AG04450 (cell line): ENCODE data around the gene PIANP. TPM values are rescaled to one million over a fixed set of nuclear protein-coding genes. Genes with fewer than 3 reads are reported as not detected.
A peak's percentile ranks its signal among the peaks of the same experiment; 100 is the strongest.

Experiments used
- CTCF ChIA-PET: fragments of 300-600, 350-600 bp; formaldehyde crosslinking; extraction: SDS; loops from one replicate; lab custom pipeline; 2022; ENCODE audit warnings: antibody characterized with exemption, inconsistent platforms; lab: Charles Lee
- POLR2A ChIA-PET: fragments of 350-600 bp; formaldehyde crosslinking; extraction: SDS; loops from one replicate; lab custom pipeline; 2021; ENCODE audit warnings: antibody characterized with exemption, inconsistent platforms; lab: Yijun Ruan, JAX
- DNase-seq: peaks from one replicate; pipeline ENCODE4 v3.0.0-alpha.2; 2011; ENCODE audit warnings: low read depth, low spot score
- H3K27ac ChIP-seq: one replicate; pipeline ENCODE4 v1.5.1; 2012; ENCODE audit warnings: low read depth, low read length, control low read depth
- H3K27me3 ChIP-seq: one replicate; pipeline ENCODE4 v1.6.0; 2012; ENCODE audit warnings: low read length; ENCODE audit not compliant: control insufficient read depth, insufficient read depth
- H3K4me3 ChIP-seq: 2 replicates; pipeline ENCODE4 v1.5.1; 2011; ENCODE audit warnings: mild to moderate bottlenecking, low read depth, low read length, control low read depth
- H3K9me3 ChIP-seq: 2 replicates; pipeline ENCODE4 v1.5.1; 2012; ENCODE audit warnings: low read length; ENCODE audit not compliant: control insufficient read depth, insufficient read depth
- CTCF ChIP-seq: IDR thresholded peaks from 2 replicates; pipeline ENCODE4 v1.5.1; 2011; ENCODE audit warnings: low read depth, low read length, control low read depth, inconsistent platforms
- polyA plus RNA-seq: library from polyadenylated mRNA; depleted of rRNA; stranded (reverse); fragments of >200 nt; gene quantifications from 2 replicates; pipeline ENCODE4 v1.2.3, GENCODE V29; 2011; rRNA removed
- small RNA-seq: library from RNA; depleted of rRNA; stranded (forward); fragments of <200 nt; gene quantifications from one replicate; pipeline ENCODE3, GENCODE V24; 2012; ENCODE audit warnings: low read depth; ENCODE audit not compliant: insufficient read length

The PIANP gene
- polyA plus RNA-seq, 1 experiment = 1.2 TPM

GRCh38 chr12:6647083-6647604 lies 53.5 kb downstream of the PIANP start, which contains the start of gene ACRBP:
ACRBP (minus strand) TSS chr12:6647432; CDS start chr12:6647366, 66 bp downstream.
- peaks cover 5% of the 10 kb centered on the region for H3K27me3 ChIP-seq
- POLR2A ChIA-PET = no interaction called here
- peak within 1 kb of the TSS; percentile 55 for H3K4me3 ChIP-seq
- no peak for TF ChIP-seq CTCF
- CTCF ChIA-PET = no interaction called here
- H3K27ac ChIP-seq = no peak within 1 kb of the TSS
- peaks cover 34% of the 10 kb centered on the region for H3K9me3 ChIP-seq
- no peak for DNase-seq

- TF ChIP-seq CTCF = no peak
- ChIA-PET CTCF (no interaction called here), POLR2A (interaction anchor here (0.8 kb wide), 1 partner anchor 26 kb away, joined by 3 read pairs; no protein-coding TSS in a partner anchor)
- no peak for DNase-seq
- Histone ChIP-seq H3K9me3 (peaks cover 34% of the 10 kb centered on the region), H3K27me3 (peaks cover 11% of the 10 kb centered on the region), H3K27ac (no peak overlapping the region), H3K4me3 (peak overlapping the region; percentile 55)
Observed at GRCh38 chr12:6646276-6647082, 54.1 kb downstream of the PIANP start.

- Histone ChIP-seq H3K27ac (no peak overlapping the region), H3K27me3 (peaks cover 19% of the 10 kb centered on the region), H3K4me3 (no peak overlapping the region), H3K9me3 (peaks cover 34% of the 10 kb centered on the region)
- POLR2A ChIA-PET = interaction anchor here (0.8 kb wide), 1 partner anchor 77 kb away, joined by 4 read pairs; no protein-coding TSS in a partner anchor
- no peak for DNase-seq
- no peak for TF ChIP-seq CTCF
- CTCF ChIA-PET = interaction anchor here (0.5 to 1.1 kb wide), 4 partner anchors 9 to 31 kb away, joined by 3 to 5 read pairs (median 4); no protein-coding TSS in a partner anchor
Observed at GRCh38 chr12:6644903-6645302, 55.7 kb downstream of the PIANP start.

- DNase-seq = no peak
- no peak overlapping the region for H3K27ac ChIP-seq
- H3K4me3 ChIP-seq = no peak overlapping the region
- ChIA-PET POLR2A (no interaction called here), CTCF (interaction anchor here (1.0 to 1.1 kb wide), 2 partner anchors 24 to 30 kb away, joined by 3 to 4 read pairs; no protein-coding TSS in a partner anchor)
- peaks cover 34% of the 10 kb centered on the region for H3K9me3 ChIP-seq
- no peak for TF ChIP-seq CTCF
- peaks cover 19% of the 10 kb centered on the region for H3K27me3 ChIP-seq
Observed at GRCh38 chr12:6644257-6644596, 56.4 kb downstream of the PIANP start.

Small RNAs within 50 kb of the gene (small RNA-seq; reads per million reads assigned to genes)
- not detected for gene RNU6-781P

Other genes starting within 250 kb of the PIANP start
- 10.2 and 13.5 TPM in 2 replicates for gene TAPBPL, start 248.8 kb downstream of the PIANP start, polyA plus RNA-seq
- gene VAMP1, start 230.1 kb downstream of the PIANP start, polyA plus RNA-seq = 15.1 and 18.3 TPM in 2 replicates
- 120 and 165 TPM in 2 replicates for gene MRPL51, start 207.6 kb downstream of the PIANP start, polyA plus RNA-seq
- 36.1 and 38.4 TPM in 2 replicates for gene NCAPD2, start 206.7 kb downstream of the PIANP start, polyA plus RNA-seq
- 9,160 and 11,356 TPM in 2 replicates for gene GAPDH, start 166.3 kb downstream of the PIANP start, polyA plus RNA-seq
- 23.8 and 24.2 TPM in 2 replicates for gene IFFO1, start 144.8 kb downstream of the PIANP start, polyA plus RNA-seq
- gene NOP2, start 132.5 kb downstream of the PIANP start, polyA plus RNA-seq = 35.7 and 41.3 TPM in 2 replicates
- 86.3 and 119 TPM in 2 replicates for gene CHD4, start 93.4 kb downstream of the PIANP start, polyA plus RNA-seq
- gene LPAR5, start 64.9 kb downstream of the PIANP start, polyA plus RNA-seq = not detected in 2 replicates
- gene ACRBP, start 53.4 kb downstream of the PIANP start, polyA plus RNA-seq = 0.41 and 0.64 TPM in 2 replicates
- 58.6 and 66.6 TPM in 2 replicates for gene ING4, start 37.7 kb downstream of the PIANP start, polyA plus RNA-seq
- 39.3 and 44.3 TPM in 2 replicates for gene ZNF384, start 11.4 kb downstream of the PIANP start, polyA plus RNA-seq
- gene COPS7A, start 23.2 kb upstream of the PIANP start, polyA plus RNA-seq = 93.2 and 104 TPM in 2 replicates
- gene MLF2, start 52.3 kb upstream of the PIANP start, polyA plus RNA-seq = 241 and 263 TPM in 2 replicates
- 155 and 170 TPM in 2 replicates for gene PTMS, start 65.5 kb upstream of the PIANP start, polyA plus RNA-seq
- gene LAG3, start 71.7 kb upstream of the PIANP start, polyA plus RNA-seq = 0.11 and 0.33 TPM in 2 replicates
- gene CD4, start 88.7 kb upstream of the PIANP start, polyA plus RNA-seq = 24.8 and 24.9 TPM in 2 replicates
- gene GPR162, start 121.0 kb upstream of the PIANP start, polyA plus RNA-seq = 5.2 and 7.6 TPM in 2 replicates
- gene P3H3, start 127.6 kb upstream of the PIANP start, polyA plus RNA-seq = 45.5 and 65.3 TPM in 2 replicates
- gene GNB3, start 140.1 kb upstream of the PIANP start, polyA plus RNA-seq = 3.4 and 3.6 TPM in 2 replicates
- gene CDCA3, start 150.5 kb upstream of the PIANP start, polyA plus RNA-seq = 11.6 and 12.5 TPM in 2 replicates
- gene USP5, start 151.3 kb upstream of the PIANP start, polyA plus RNA-seq = 47.1 and 54.8 TPM in 2 replicates
- 1,246 and 1,347 TPM in 2 replicates for gene TPI1, start 166.7 kb upstream of the PIANP start, polyA plus RNA-seq
- 2.6 and 3.7 TPM in 2 replicates for gene SPSB2, start 172.5 kb upstream of the PIANP start, polyA plus RNA-seq
- gene LRRC23, start 204.0 kb upstream of the PIANP start, polyA plus RNA-seq = 10.4 and 10.6 TPM in 2 replicates
- 25.4 and 27.5 TPM in 2 replicates for gene ENO2, start 213.8 kb upstream of the PIANP start, polyA plus RNA-seq
- 11.2 and 21.4 TPM in 2 replicates for gene ATN1, start 227.1 kb upstream of the PIANP start, polyA plus RNA-seq
- gene RNU7-1, start 243.0 kb upstream of the PIANP start, polyA plus RNA-seq = not detected in 2 replicates
- gene C12orf57, start 243.2 kb upstream of the PIANP start, polyA plus RNA-seq = 359 and 425 TPM in 2 replicates